Lower leg skin (tissue), 3 donors: ENCODE results near the gene GOLGA8A.

Source experiments
- POLR2A ChIP-seq, 2 donors: fragments of 450-650 bp; IDR thresholded peaks; one replicate each; pipeline ENCODE4 v1.6.1; 2016 to 2017; ENCODE audit warnings: antibody characterized with exemption in 2 of 2, mild to moderate bottlenecking in 1 of 2, moderate library complexity in 1 of 2
- TF ChIP-seq, protein P1 (sequence below), 3 donors: fragments of 450-650 bp; IDR thresholded peaks; one replicate each; pipeline ENCODE4 v1.5.1; 2016; ENCODE audit warnings: antibody characterized with exemption in 3 of 3, mild to moderate bottlenecking in 3 of 3, moderate library complexity in 2 of 3

DNA sequence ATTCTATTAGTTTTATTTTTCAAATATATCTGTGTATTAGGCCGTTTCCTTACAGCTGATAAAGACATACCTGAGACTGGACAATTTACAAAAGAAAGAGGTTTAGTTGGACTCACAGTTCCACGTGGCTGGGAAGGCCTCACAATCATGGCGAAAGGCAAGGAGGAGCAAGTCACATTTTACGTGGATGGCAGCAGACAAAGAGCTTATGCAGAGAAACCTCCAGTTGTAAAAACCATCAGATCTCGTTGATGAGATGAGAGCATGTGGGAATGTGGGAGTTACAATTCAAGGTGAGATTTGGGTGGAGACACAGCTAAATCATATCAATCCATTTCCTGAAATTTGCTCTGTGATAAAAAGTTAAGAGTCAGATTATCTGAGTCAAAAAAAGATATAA, 2.3 kb upstream of the GOLGA8A start:
- TF ChIP-seq, protein P1, sequence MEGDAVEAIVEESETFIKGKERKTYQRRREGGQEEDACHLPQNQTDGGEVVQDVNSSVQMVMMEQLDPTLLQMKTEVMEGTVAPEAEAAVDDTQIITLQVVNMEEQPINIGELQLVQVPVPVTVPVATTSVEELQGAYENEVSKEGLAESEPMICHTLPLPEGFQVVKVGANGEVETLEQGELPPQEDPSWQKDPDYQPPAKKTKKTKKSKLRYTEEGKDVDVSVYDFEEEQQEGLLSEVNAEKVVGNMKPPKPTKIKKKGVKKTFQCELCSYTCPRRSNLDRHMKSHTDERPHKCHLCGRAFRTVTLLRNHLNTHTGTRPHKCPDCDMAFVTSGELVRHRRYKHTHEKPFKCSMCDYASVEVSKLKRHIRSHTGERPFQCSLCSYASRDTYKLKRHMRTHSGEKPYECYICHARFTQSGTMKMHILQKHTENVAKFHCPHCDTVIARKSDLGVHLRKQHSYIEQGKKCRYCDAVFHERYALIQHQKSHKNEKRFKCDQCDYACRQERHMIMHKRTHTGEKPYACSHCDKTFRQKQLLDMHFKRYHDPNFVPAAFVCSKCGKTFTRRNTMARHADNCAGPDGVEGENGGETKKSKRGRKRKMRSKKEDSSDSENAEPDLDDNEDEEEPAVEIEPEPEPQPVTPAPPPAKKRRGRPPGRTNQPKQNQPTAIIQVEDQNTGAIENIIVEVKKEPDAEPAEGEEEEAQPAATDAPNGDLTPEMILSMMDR (IDR thresholded peaks at IDR 0.05), result no peak
- no peak for TF ChIP-seq POLR2A (IDR thresholded peaks at IDR 0.05)
